Lower leg skin (tissue), 4 donors: ENCODE measurements around the gene POLR3E. TPM values are rescaled to one million over a fixed set of nuclear protein-coding genes. Genes with fewer than 3 reads are reported as not detected.

ENCODE experiments used
- DNase-seq, 2 donors: peaks; one replicate each; pipeline ENCODE4 v3.0.0-alpha.2; 2019; ENCODE audit warnings: low spot score in 2 of 2
- H3K4me3 ChIP-seq: fragments of 200-600 bp; sonication (generic); 2 replicates; pipeline ENCODE4 v1.5.1; 2017; ENCODE audit warnings: mild to moderate bottlenecking, low read depth; ENCODE audit not compliant: poor library complexity, severe bottlenecking
- POLR2A ChIP-seq, 2 donors: fragments of 450-650 bp; IDR thresholded peaks; one replicate each; pipeline ENCODE4 v1.6.1; 2016 to 2017; ENCODE audit warnings: antibody characterized with exemption in 2 of 2, mild to moderate bottlenecking in 1 of 2, moderate library complexity in 1 of 2
- WGBS, 2 donors: methylation state at CpG; one replicate each; pipeline ENCODE4 v1.1.5; 2018; 5-methylcytosine and 5-hydroxymethylcytosine counted together
- intact Hi-C: fragments of 100-400 bp; cut with DNase I; formaldehyde crosslinking; loops from one replicate; pipeline ENCODE4 v1.15.0; 2023; ENCODE audit warnings: low total_unique reads
- total RNA-seq, 4 donors: library from RNA; depleted of rRNA; stranded (reverse); fragments of >200 nt; gene quantifications; one replicate each; pipeline ENCODE4 v1.1.0, GENCODE V29; 2016
- TF ChIP-seq, protein P1 (sequence below), 3 donors: fragments of 450-650 bp; IDR thresholded peaks; one replicate each; pipeline ENCODE4 v1.5.1; 2016; ENCODE audit warnings: antibody characterized with exemption in 3 of 3, mild to moderate bottlenecking in 3 of 3, moderate library complexity in 2 of 3

Gene POLR3E
- total RNA-seq, 4 donors from 2014 or later, result 64.7 to 74.0 (median 71.4) TPM

DNA sequence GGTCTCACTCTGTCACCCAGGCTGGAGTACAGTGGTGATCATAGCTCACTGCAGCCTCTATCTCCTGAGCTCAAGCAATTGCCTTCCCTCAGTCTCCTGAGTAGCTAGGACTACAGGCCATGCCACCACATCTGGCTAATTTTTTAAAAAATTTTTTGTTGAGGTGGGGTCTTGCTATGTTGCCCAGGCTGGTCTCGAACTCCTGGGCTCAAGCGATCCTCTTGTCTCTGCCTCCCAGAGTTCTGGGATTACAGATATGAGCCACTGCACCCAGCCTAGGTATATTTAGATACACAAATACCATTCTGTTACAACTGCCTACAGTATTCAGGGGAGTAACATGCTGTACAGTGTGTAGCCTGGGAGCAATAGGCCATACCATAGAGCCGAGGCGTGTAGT lies 14.3 kb downstream of the POLR3E start:
- TF ChIP-seq, protein P1, sequence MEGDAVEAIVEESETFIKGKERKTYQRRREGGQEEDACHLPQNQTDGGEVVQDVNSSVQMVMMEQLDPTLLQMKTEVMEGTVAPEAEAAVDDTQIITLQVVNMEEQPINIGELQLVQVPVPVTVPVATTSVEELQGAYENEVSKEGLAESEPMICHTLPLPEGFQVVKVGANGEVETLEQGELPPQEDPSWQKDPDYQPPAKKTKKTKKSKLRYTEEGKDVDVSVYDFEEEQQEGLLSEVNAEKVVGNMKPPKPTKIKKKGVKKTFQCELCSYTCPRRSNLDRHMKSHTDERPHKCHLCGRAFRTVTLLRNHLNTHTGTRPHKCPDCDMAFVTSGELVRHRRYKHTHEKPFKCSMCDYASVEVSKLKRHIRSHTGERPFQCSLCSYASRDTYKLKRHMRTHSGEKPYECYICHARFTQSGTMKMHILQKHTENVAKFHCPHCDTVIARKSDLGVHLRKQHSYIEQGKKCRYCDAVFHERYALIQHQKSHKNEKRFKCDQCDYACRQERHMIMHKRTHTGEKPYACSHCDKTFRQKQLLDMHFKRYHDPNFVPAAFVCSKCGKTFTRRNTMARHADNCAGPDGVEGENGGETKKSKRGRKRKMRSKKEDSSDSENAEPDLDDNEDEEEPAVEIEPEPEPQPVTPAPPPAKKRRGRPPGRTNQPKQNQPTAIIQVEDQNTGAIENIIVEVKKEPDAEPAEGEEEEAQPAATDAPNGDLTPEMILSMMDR (IDR thresholded peaks at IDR 0.05), result no peak
- no peak for TF ChIP-seq POLR2A (IDR thresholded peaks at IDR 0.05)
- WGBS, 2 donors, result 91 to 96% methylated on average over 4 of the region's 4 CpGs
- no peak for DNase-seq
- no peak overlapping the region for H3K4me3 ChIP-seq
- intact Hi-C loops, result no loop called here

DNA sequence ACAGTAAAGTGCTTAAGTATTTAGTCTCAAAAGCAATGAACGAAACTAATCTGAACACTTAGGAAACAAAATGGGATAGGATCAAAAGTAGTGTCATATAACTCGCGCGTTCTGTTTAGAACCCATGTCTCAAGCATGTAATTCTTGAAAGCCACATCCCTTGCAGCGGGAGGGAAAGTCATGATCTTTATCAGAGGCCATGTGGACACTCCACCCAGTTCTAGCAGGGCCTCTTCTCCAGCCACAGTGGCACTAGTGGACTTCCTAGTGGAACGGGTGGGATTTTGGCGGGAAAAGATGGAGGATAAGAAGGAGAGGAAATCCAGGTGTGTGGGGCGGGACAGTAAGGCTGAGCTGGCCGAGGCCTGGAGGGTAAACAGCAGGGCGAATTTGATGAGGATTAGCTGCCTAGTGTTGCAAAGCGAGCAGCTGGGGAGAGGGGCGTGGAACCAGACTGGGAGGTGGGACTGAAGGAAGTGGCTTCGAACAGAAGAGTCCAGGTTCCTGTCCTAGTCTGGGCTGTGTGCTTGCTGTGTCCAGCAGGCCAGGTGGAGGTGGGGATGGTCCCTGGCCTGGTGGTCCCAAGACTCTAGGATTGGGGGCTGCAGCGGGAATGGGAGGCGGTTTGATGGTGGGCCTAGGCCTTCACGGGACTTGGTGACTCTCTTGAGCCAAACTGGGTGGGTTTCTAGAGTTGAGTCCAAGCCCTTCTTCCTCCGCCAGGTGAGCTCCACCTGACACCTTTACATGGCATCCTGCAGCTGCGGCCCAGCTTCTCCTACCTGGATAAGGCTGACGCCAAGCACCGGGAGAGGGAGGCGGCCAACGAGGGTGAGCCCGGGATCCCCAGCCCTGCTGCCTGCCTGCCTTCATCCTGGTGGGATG lies 15.9 kb downstream of the POLR3E start:
- DNase-seq, result peak in 1 of 2 donors; percentile 82
- intact Hi-C loops, result no loop called here
- H3K4me3 ChIP-seq, result no peak overlapping the region
- 76 to 81% methylated on average over 21 to 22 of the region's 23 CpGs for WGBS, 2 donors
- TF ChIP-seq, protein P1 (IDR thresholded peaks at IDR 0.05), result no peak
- TF ChIP-seq POLR2A (IDR thresholded peaks at IDR 0.05), result no peak

DNA sequence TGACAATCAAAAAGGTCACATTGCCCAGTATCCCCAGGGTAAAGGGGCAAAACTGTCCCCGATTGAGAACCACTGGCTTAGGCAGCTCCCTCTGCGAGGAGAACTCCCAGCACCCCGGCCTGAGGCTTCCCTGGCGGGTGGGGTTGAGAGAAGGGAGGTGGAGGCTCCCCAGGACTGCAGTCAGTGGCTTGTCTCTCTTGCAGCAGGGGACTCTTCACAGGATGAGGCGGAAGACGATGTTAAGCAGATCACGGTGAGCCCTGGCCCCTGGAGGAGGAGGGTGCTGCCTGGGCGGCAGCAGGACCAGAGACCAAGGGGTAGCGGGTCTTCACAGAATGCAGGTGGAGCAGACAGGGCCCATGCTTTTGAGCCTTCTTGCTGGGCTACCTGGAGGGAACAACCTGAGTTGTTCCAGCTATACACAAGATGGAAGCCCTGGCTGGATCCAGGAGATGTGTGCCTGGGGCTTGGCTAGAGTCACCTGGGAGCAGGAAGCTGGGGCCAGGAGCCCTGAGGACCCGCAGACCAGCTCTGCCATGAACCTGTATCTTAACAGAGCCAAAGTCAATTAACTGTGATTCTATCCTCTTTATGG lies 16.8 kb downstream of the POLR3E start:
- WGBS, 2 donors, result 71 to 88% methylated on average over 10 of the region's 10 CpGs
- intact Hi-C loops, result no loop called here
- DNase-seq, result peak in 1 of 2 donors; percentile 80
- TF ChIP-seq, protein P1 (IDR thresholded peaks at IDR 0.05), result no peak
- TF ChIP-seq POLR2A (IDR thresholded peaks at IDR 0.05), result no peak
- no peak overlapping the region for H3K4me3 ChIP-seq

DNA sequence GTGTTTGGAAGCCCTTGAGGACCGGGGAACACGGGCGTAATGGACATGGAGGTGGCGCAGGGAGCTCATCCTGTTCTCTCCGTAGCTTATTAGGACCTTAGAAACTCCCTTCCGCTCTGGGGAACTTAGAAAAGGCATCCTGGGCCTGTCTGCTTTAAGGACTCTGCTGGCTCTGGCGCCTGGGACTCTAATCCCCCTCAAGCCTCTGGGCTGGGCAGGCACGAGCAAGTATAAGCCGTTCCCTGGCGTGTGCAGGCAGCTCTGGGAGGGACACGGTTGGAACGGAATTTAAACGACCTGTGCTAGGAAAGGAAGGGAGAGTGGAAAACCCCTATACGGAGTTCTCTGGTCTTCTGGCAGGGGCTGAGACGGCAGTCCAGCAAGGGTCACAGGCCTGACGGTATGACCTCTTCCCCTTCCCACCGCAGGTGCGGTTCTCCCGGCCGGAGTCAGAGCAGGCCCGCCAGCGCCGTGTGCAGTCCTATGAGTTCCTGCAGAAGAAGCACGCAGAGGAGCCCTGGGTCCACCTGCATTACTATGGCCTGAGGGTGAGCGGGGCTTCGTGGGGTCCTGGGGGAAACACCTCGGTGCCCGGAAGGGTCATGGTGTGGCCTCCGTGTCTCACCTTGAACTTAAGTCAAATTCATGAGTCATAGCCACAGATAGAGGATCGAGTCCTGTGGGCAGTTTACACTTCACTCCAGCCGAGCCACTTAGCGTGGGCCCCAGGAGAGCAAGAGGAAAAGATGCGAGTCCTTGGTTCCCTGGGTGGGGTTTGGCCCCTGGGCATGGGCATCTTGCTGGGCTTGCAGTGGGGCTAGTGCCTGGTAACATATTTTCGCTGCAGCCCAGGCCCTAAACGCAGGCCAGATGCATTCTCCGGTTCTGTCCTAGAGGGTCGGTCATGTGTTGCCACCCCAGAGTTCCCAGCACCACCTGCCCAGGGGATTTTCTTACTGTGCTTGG lies 17.7 kb downstream of the POLR3E start:
- WGBS, 2 donors, result 49 to 53% methylated on average over 37 of the region's 37 CpGs
- no peak overlapping the region for H3K4me3 ChIP-seq
- TF ChIP-seq POLR2A (IDR thresholded peaks at IDR 0.05), result no peak
- TF ChIP-seq, protein P1 (IDR thresholded peaks at IDR 0.05), result no peak

DNA sequence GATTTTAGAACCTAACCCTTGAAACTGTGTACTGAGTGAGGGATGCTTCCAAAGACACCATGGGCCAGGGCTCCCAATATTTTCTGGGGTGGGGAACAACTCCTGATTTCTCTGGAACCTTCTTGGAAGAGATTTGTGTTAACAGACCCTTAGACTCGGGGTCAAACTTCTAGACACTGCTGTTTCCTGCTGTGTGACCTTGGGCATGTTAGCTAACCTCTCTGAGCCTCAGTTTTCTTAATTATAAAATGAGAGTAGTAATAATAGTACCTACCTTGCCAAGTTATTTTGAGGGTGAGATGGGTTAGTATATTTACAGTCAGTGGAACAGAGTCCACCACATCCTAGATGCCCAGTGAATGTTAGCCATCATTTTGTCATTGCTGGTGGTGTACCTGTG lies 18.8 kb downstream of the POLR3E start:
- 85 to 92% methylated on average over 1 of the region's 1 CpG for WGBS, 2 donors
- TF ChIP-seq, protein P1 (IDR thresholded peaks at IDR 0.05), result no peak
- TF ChIP-seq POLR2A (IDR thresholded peaks at IDR 0.05), result no peak
- no peak overlapping the region for H3K4me3 ChIP-seq
- no peak for DNase-seq
- intact Hi-C loops, result no loop called here

More for the DNA sequence above, 17.7 kb downstream of the POLR3E start:
- intact Hi-C loops, result no loop called here
- DNase-seq, result peak in 1 of 2 donors; percentile 83
